Measurements from ENCODE around the gene CASTOR1. TPM values are rescaled to one million over a fixed set of nuclear protein-coding genes. Genes with fewer than 3 reads are reported as not detected.

CASTOR1 gene
- total RNA-seq, 2 experiments from 2014 or later = 3.6 to 4.0 TPM

Other genes starting within 250 kb of the CASTOR1 start
- gene HORMAD2, start 209.0 kb downstream of the CASTOR1 start, total RNA-seq = not detected
- gene LIF, start 42.7 kb downstream of the CASTOR1 start, total RNA-seq = 100 to 1,000 TPM; 176 to 189 TPM
- 10 to 100 TPM; 39.6 to 41.2 TPM for gene OSM, start 22.7 kb downstream of the CASTOR1 start, total RNA-seq
- gene TBC1D10A, start 37.4 kb upstream of the CASTOR1 start, total RNA-seq = 10 to 100 TPM; 28.9 to 29.0 TPM
- gene SF3A1, start 67.4 kb upstream of the CASTOR1 start, total RNA-seq = 100 to 1,000 TPM; 255 to 273 TPM
- gene CCDC157, start 67.5 kb upstream of the CASTOR1 start, total RNA-seq = 1 to 10 TPM; 2.1 to 2.9 TPM
- 10 to 100 TPM in 1 of 2 experiments, 1 to 10 TPM in 1; 8.8 to 10.2 TPM for gene RNF215, start 97.9 kb upstream of the CASTOR1 start, total RNA-seq
- 10 to 100 TPM; 12.8 to 15.3 TPM for gene SEC14L2, start 107.5 kb upstream of the CASTOR1 start, total RNA-seq
- 10 to 100 TPM; 50.5 to 54.5 TPM for gene MTFP1, start 136.3 kb upstream of the CASTOR1 start, total RNA-seq
- gene SEC14L3, start 182.5 kb upstream of the CASTOR1 start, total RNA-seq = not detected
- gene SEC14L4, start 216.2 kb upstream of the CASTOR1 start, total RNA-seq = not detected